OCI-M2 (cell line): ENCODE measurements around the gene LRP5.
"Not testable (repeated sequence)": the region's sequence is repeated elsewhere in the genome, so short reads cannot be mapped to it uniquely, and the experiment has no call there.

Experiments
- DNase-seq: peaks from one replicate; lab custom pipeline; 2025; ENCODE audit not compliant: unreplicated experiment; lab: John Stamatoyannopoulos, UW

LRP5 gene

DNA sequence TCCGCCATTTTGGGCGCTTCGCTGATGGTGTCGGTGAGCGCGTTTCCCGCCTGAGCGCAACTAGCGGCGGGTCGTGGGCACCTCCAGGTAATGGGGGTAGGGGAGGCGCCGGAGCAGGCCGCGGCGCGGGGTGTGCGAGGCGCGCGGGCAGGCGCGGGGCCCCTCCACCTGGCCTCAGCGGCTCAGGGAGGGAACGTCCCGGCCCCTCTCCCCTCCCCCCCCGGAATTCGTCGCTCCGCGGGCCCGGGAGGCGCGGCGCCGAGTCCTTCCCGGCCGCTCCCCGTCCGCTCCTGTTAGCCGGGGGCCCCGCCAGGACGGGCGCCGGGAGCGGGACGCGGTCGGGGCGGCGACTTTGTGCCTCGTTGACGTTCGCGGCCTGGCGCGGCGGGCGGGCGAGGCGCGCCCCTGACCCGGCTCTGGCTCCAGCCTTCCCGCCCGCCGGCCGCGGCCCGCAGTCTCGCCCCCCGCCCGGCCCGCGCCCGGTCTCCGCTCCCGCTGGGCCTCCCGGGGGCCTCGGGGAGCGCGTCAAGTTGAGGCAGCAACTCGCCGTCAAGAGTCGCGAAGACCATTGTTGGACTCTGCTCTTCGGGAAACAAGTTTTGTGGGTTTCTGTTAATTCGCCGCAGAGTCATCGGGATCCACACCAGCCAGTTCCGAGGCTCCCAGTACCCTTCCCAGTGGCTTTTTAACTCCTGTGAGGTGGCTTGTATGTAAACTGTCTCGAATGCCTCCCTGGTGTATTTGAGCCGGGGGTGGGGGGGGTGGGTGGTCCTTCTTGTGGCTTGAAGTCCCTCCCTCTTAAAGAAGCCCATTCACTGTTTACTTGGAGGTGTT lies 148.6 kb downstream of the LRP5 start, which contains the start of gene PPP6R3:
PPP6R3 (plus strand) TSS at position 12 of the 834 bp plus-strand sequence. CDS start 76,913 bp downstream, outside the sequence.
- DNase-seq, result no peak

DNA sequence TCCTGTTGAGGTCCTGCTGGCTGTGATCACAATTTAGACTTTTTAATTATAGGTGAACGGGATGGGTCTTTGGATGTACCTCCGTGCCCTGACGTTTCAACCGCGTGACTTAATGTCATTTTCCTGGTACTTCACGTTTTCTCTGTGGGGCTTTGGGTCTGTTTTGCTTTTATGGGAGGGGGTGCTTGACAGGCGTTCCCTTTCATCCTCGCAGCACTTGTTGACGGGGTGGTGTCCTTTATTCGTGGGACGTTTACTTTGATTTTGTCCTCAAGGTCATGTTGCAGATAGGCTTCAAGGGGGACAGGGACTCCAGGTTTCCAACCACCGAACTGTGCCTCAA lies 149.2 kb downstream of the LRP5 start:
- no peak for DNase-seq

DNA sequence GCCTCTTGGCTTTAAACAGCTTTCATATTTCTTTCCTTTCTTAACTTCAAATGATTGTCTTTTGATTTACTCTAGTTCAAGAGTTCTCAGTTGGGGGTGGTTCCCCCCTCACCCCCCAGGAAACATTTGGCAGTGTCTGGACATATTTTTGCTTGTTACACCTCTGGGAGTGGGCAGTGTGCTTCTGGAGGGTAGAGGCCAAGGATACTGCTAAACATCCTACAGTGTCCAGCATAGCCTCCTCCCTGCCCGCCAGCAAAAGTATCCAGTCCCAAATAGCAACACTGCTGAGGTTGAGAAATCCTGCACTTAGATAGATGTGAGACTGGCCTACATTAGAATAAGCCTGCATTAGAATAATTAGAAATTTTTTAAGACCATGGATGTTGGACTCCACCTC lies 151.3 kb downstream of the LRP5 start:
- no peak for DNase-seq

DNA sequence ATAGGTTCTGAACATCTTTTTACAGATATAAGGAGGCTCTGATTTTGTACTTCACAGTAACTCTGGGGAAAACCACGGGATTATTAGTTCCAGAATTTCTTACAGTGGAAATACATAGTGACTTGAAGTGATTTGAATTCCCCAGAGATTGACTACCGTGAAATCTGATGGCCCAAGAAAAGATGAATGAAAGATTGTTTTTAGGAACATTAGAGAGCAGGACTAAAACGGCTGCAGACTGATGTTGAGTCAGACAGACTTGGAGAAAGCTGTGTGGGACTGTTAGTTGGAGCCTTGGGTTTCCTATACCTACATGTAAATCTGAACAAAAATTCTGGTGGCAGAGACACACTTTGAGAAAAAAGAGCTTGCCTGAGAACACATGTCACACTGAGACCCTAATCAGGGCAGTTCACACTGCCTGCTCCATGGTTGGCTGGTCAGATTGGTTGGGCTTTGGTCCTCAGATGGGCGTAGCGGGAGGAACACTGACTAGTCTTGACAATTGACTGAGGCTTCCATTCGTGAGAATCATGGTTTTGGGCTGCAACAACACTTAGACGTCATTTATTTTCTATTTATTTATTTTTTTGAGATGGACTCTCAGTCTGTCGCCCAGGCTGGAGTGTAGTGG lies 154.9 kb downstream of the LRP5 start:
- no peak for DNase-seq

DNA sequence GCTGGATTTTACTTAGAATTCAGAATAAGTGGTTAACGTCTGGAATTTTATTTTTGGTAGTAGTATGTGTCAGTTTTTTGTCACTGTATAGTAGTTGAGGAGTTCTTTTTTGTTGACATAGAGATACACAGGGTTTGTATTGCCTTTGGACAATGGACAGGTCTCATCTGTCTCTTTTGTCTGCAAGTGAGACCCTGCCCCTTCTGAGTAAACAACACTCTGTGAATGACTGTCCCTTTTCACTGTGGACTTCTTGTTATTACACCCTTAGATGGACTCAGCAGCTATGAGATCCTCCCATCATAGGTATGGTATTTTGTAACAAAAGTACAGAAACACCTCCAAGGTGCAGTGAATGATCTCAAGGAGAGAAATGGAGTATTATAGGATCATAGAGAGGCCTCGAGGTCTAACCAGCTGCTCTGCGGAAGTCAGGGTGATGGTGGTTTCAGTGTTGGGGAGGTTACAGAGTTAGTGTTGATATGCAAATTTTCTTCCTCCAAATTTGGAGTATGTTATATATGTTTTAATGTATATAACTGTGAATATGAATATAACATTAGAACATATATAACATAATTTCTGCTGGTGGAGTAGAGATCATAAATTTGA lies 155.9 kb downstream of the LRP5 start:
- no peak for DNase-seq

DNA sequence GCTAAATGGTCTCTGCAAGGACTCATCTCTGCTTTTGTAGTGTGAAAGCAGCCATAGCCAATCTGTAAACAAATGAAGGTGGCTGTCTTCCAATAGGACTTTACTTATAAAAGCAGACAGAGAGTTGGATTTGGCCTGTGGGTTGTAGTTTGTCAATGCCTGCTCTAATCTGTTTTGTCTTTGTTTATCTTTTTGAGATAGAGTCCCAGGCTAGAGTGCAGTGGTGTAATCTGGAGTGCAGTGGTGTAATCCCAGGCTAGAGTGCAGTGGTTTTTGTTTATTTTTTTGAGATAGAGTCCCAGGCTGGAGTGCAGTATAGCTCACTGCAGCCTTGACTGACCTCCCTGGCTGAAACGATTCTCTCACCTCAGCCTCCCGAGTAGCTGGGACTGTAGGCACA lies 156.7 kb downstream of the LRP5 start:
- no peak for DNase-seq

DNA sequence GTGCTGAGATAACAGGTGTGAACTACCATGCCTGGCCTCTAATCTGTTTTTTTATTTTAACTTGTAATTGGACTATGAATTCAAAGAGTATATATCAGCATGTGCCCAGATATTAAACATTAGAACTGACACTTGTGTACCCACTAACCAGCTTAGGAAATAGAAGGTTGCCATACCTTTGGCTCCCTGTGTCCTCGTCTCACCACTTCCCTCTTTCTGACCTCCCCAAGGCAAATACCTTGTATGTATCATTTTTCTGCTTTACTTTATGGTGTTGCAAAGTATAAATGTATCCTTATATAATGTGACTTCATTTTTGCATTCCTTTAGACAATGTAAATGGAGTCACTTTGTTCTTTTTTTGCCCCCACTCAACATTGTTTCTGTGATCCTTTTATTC lies 157.3 kb downstream of the LRP5 start:
- no peak for DNase-seq

DNA sequence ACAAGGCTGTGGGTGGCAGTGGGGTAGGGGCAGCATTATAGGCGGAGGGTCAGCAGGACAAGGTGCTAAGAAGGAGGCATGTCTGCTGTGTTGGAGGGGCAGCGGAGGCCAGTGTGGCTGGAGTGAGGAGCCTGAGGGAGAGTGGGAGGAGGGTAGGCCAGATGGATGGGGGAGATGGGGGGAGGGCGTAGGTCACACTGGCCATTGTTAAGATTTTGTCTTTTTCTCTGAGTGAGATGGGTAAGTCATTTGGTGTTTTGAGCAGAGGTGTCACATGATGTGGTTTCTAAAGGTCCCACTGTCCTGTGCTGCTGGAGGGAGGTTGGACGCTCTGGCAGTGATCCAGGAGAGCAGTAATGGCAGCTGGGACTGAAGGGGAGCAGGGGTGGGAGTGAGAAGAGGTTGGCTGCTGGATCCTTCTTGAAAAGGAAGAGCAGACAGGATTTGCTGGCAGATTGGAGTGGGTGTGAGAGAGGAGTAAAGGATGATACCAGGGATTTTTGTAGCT lies 158.0 kb downstream of the LRP5 start:
- no peak for DNase-seq

DNA sequence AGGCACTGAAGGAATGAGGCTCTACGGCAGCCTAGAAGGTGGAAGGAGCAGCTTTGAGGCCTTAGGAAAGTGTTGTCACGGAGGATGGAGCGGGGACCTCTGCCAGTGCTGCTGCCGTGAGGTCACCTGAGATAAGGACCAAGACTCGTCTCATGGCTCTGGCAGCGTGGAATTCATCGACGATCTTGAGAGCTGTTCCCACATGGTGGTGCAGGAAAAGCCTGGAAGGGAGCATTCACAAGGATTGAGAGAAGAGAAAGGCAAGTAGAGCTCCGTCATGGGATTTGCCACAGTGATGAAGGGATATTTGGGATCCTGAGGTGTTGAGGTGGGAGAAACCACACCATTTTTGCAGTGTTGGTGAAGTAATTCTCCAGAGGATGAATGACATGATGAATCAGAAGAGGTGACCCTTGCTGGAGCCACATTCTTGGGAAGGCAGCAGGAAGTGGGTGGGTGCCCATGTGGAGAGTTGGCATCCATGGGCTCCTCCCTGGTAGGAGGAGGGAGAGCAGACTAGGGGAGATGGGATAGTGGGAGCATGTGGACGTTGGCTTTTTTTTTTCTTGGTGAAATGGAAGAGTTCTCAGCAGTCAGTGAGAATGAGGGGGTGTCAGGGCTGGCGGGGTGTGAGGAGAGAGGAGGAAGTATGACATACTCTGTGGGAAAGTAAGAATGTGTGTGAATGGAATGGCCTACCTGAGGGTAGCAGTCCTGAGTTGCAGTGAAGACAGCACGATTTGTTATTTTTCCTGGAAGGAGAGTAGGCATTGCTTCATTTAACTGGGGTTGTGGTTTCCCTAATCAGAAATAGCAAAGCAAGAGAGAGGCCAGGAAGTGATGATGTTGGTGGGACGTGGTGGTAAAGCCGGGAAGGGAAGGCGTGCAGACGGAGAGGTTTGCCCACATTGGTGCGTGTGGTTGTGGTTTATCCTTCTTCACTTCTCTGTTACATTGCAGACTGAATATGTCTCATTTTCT lies 159.3 kb downstream of the LRP5 start:
- DNase-seq, result no peak

DNA sequence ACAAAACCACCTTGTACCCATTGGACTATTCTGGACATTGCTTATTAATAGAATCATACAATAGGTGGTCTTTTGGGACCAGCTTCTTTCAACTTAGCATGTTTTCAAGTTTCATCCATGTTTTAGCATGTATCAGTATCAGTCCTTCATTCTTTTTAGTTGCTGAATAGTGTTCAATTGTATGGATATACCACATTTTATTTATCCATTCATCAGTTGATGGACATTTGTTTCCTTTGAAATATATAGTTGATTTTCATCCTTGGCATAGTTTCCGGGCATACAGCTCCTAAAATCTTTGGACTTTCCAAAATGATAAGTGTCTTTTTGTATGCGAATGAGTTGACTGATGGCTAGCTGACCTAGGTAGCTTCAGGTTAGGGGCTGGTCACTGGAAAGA lies 160.4 kb downstream of the LRP5 start:
- no peak for DNase-seq

DNA sequence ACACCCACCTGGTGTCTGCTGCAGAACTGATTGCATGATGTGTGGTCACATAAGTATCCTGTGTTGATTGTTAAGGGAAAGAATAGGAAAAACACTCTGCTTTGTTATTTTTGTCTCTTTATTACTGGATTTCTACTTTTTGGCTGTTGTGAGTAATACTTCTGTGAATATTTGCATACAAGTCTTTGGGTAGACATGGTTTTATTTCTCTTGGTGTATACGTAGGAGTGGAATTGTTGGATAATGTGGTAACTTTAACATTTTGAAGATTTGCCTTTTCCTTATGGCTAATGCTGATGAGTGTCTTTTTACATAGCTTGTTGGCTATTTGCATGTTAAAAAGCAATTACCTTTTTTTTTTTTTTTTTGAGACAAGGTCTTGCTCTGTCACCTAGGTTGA lies 161.3 kb downstream of the LRP5 start:
- no peak for DNase-seq

DNA sequence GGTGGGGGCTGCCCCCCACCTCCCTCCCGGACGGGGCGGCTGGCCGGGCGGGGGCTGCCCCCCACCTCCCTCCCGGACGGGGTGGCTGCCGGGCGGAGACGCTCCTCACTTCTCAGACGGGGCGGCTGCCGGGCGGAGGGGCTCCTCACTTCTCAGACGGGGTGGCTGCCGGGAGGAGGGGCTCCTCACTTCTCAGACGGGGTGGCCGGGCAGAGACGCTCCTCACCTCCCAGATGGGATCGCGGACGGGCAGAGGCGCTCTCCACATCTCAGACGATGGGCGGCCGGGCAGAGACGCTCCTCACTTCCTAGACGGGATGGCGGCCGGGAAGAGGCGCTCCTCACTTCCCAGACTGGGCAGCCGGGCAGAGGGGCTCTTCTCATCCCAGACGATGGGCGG lies 163.2 kb downstream of the LRP5 start:
- DNase-seq, result not testable (repeated sequence)

DNA sequence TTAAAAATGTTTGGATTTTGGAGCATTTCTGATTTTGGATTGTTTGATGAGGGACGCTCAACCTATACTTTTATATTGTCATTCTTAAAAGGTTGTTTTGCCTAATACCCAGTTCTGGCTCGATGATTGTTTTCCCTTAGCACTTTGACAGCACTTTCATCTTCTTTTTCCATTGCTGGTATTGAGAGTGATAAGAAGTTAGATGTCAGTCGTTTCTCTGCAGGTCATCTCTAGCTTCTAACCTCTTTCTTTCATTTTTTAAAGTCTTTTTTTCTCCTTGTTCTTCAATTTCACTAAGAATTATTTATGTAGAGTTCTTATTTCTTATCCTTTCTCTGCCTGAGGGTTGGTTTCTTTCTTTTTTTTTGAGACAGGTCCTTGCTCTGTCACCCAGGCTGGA lies 167.0 kb downstream of the LRP5 start:
- no peak for DNase-seq

DNA sequence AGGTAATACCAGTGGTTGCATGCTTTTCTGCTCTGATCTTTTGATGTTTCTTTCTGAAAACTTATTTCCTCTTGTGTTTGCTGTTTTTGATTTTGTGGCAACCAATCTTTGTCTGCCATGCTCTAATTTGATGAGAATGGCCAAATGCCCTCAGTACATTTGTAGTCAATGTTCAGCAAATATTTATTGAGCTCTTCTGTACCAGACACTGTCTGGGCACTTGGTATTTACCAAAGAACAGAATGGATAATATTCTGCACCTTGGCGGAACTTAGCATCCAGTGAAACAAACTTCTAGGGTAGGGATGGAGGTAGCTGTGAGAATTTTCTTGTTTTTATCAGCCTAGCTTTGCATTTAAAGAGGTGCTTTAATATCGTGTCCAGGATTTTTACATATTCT lies 167.8 kb downstream of the LRP5 start:
- DNase-seq, result no peak

DNA sequence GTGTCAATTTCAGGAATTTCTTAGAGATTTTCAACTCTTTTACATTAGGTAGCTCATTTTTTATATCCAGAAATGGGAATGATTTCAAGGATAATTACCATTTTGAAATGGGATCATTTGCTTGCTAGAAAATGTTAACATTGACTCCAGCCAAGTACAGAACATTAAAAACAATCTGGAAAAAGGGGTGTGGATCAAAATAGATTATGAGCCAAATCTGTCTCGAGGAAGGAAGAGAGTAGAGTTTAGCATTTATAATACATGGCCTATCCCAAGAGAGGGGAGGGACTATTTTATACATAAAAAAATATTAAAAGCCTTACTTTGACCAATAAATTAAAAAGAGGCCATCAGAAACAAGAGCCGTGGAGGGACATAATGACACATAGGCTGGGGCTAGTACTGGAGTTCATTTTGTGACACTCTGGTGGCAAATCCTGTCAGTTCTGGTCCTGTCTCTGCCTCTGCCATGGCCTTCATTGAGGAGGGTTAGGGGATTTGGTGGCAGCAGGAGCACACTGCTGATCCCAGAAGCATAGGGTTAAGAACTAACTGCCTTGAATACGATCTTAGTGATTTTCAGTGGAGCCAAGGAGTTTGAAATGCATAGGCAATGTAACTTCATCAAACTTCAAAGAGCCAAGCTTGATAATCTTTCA lies 168.6 kb downstream of the LRP5 start:
- DNase-seq, result no peak

DNA sequence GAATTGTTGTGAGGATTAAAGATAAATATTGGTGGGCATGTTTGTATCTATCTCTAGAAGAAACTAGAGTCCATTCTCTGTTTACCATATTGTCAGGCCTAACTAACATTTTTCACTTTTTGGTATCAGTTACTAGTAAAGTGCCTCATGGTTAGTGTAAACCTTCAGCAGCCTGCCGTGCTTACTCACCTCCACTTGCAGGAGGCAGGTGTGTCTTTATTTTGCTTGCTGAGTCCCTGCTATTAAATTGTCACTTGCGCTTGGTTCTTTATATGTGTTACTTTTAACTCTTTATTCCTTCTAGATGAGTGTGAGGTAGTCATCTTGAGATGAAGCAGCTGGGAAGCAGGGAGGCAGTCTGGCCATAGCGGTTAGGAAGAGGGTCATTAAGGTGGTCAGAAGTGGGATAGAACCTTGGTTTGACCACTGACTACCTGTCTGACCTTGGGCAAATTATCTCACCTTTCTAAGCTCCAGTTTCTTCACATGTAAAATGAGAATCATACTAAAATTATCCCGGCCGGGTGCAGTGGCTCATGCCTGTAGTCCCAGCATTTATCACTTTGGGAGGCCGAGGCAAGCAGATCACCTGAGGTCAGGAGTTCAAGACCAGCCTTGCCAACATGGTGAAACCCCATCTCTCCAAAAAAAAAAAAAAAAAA lies 169.3 kb downstream of the LRP5 start:
- no peak for DNase-seq

DNA sequence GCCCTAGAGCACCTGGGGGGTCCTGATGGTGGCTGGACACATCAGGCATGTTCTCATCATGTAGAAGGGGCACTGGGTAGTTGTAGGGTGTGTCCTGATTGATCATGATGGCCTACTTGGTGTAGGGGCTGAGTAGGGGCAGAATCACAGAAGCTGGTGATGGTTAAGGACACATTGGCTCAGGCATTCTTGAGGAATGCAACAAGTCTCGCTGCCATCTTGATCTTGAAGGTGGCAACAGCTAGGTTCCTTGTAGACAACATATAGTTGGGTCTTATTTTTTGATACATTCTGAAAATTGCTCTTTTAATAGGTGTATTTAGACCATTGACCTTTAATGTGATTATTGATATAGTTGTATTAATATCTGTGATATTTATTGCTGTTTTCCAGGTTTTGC lies 176.2 kb downstream of the LRP5 start:
- DNase-seq, result no peak

DNA sequence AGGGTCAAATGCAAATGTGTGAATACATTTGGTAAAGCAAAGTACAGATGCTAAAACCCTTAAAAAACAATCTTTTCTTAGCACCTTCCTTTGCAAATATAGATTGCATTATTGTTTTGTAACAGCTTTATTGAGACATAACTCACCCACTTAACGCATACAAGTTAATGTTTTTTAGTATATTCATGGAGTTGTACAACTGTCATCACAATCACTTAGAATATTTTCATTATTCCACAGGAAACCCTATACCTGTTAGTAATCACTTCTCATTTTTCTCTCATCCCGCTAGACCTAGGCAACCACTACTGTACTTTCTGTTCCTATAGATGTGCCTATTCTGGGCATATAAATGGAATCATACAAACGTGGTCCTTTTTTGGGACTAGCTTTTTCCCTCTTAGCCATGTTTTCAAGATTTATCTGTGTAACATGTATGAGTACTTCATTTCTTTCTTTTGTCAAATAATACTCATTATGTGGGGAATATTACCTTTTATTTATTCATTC lies 182.9 kb downstream of the LRP5 start:
- no peak for DNase-seq

DNA sequence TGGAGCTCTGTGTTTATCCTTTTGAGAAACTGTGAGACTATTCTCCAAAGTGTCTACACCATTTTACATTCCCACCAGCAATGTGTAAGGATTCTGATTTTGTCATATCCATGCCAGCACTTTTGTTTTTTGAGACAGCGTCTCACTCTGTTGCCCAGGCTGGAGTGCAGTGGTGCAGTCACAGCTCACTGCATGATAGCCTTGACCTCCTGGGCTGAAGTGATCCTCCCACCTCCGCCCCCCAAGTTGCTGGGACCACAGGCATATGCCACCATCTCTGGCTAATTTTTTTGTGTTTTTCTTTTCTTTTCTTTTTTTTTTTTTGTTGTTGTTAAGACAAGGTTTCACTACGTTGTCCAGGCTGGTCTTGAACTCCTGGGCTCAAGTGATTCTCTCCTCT lies 183.5 kb downstream of the LRP5 start:
- DNase-seq, result no peak

DNA sequence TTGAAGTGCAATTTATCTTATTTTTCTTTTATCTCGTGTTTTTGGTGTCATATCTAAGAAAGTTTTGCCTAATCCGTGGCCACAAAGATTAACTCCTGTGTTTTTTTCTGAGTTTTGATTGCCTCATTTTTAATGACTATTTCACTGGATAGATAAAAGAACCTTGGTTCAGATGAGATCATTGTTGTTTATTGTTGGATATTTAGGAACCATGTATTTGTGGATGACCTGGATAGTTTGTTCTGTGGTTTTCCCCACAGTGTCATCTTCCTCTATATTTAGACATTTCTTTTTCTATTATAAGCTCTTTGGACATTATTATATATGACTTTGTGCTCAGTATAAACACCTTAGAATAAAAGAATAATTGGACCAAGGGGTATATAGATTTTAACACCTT lies 185.4 kb downstream of the LRP5 start:
- DNase-seq, result no peak
